Measurements from ENCODE around the gene ODC1.
"Not testable (repeated sequence)": the region's sequence is repeated elsewhere in the genome, so short reads cannot be mapped to it uniquely, and the experiment has no call there.

Gene ODC1

GRCh38 chr2:10477443-10478297 lies 29.5 kb upstream of the ODC1 start:
- DNase-seq, result no peak

GRCh38 chr2:10476723-10477442 lies 28.8 kb upstream of the ODC1 start:
- no peak for DNase-seq

DNA sequence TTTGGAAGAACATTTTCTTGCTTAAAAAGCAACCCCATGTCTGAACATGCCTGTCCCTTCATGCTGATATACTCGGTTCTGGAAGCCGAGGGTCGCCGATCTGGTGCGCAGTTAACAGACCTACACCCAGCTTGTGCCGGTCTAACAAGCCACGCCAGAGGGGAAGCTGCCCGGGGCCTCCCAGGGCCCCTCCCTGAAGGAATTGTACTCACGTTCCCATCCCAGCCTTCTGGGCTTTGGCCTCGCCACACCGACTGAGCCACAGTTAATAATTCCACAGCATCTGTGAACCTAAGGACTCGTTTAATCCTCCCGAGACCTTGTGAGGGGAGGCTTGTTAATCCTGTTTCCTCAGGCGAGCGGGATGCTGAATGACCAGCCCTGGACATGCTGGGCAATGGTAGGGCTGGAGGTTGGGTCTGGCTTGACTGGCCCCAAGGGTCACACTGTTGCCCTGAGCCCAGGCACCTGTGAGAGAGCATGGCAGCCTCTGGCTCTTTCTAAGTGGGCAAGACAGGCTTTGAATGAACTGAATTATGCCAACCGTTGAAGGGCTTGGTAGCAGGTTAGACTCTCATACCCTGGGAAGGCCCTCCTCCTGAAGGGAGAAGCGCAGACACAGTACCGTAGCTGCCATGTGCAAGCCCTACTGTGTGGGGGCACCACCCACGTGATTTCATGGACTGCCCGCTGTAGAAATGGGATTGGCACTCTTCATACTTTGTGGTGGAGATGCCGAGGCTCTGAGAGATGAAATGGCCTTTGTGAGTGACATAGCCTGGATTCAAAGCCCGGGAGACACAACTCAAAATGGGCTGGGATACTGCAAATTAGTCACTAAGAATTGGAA lies 27.9 kb upstream of the ODC1 start:
- DNase-seq, result peak; percentile 72 to 88

- no peak for DNase-seq
Measured at GRCh38 chr2:10475221-10475722, 27.1 kb upstream of the ODC1 start.

DNA sequence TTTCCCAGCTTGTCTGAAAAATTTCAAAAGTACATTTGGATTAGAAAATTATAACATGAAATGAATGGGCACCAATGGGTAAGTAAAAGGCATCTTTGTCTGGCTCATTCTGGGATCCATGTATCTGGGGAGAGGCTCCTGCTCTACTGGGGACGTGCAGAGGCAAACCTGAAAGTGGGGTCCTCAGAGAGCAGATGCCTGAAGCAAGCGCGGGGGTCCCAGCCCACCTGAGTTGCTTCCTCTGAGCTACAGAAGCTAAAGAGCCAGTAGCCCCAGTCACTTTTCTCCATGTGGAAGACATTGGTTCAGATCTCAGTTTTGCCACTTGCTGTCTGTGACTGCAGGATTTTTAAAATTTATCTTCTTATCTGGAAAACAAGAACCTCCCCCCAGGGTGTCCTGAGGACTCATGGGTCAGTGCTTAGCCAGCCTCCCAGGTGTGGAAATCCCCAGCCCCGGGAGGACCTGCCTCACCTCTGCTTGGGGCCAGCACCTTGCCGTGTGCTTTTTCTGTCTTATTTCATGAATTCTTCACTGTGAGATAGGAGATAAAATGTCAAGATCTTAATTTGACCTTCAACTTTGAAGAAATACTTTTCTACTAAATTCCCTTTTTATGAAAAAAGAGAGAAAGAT lies 25.1 kb upstream of the ODC1 start:
- DNase-seq, result no peak

DNA sequence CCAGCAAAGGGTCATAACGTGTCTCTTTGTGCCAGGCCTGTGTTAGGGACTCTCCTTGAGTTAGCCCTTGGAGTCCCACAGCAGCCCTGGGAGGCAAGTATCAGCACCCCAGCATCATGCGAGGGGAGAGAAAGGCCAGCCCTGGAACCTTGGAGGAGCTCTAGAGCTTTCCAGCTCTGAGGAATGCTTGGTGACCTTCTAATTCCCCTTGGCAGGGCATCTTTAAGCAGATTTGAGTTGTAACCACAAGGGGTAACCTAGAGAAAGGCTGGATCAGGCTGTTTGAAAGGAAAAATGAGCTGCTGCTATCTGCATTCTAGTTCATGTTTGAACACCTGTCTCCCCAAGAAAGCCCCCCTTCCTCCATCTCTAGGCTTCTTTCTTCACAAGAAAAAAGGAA lies 23.8 kb upstream of the ODC1 start:
- DNase-seq, result no peak

DNA sequence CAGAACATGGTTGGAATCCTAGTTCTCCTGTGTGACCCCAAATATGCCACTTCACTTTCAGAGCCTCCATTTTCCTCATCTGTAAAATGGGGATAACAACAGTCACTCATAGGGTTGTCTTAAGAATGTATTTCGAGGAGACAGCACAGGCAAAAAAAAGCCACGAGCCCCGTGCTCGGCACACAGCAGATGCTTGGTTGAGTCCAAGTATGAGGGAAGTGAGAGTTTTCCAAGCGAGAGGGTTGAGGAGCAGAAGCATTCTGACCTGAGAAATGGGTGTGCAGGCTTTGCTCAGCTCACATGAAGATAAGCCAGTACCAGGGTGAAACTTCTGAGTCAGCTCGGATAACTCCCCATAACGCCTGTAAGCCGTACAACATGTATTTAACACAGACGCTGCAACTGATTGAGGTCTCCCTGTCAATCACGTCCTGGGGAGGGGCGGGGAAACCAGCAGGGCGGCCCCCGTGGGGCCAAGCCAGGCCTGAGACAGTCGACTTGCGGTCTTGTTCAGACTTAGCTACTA lies 23.0 kb upstream of the ODC1 start:
- no peak for DNase-seq

- peak in 1 of 2 experiments; percentile 42 for DNase-seq
Measured at GRCh38 chr2:10469955-10470608, 22.0 kb upstream of the ODC1 start.

GRCh38 chr2:10469301-10469700 lies 21.2 kb upstream of the ODC1 start:
- no peak for DNase-seq

DNA sequence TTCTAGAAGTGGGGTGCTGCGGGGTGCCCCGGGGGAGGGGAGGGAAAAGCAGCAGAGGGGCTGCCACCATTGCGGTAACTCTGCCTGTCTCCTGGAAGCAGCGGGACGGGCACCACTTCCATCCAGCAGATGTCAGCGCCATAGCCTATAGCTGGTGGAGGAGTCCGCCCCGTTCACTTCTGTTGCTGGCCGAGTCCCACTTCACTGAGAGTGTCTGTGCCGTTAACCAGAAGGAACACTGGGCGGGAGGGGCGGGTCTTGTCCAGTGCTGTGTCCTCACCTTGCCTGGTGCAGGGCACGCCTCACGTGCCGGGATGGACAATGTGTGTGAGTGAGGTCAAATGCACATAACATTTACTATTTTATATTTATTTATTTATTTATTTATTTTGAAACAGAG lies 19.3 kb upstream of the ODC1 start:
- no peak for DNase-seq

- DNase-seq, result no peak
Measured at GRCh38 chr2:10466801-10467200, 18.7 kb upstream of the ODC1 start.

DNA sequence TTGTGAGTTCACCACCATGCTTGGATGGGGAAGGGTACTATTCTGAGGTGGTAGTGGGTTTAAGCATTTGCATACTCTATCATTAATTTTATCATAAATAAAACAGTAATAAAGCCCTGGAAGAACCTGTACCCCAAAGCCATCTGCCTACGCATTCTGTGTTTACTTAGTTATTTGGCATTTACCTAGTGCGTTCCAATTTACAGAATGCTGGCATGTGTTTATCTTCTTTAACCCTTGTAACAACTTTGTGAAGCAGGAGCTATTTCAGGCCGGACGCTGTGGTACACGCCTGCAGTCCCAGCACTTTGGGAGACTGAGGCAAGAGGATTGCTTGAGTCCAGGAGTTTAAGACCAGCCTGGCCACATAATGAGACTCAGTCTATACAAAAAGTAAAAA lies 17.8 kb upstream of the ODC1 start:
- no peak for DNase-seq

- no peak for DNase-seq
Measured at GRCh38 chr2:10462178-10463083, 14.3 kb upstream of the ODC1 start.

GRCh38 chr2:10460366-10460796 lies 12.3 kb upstream of the ODC1 start:
- DNase-seq, result no peak

DNA sequence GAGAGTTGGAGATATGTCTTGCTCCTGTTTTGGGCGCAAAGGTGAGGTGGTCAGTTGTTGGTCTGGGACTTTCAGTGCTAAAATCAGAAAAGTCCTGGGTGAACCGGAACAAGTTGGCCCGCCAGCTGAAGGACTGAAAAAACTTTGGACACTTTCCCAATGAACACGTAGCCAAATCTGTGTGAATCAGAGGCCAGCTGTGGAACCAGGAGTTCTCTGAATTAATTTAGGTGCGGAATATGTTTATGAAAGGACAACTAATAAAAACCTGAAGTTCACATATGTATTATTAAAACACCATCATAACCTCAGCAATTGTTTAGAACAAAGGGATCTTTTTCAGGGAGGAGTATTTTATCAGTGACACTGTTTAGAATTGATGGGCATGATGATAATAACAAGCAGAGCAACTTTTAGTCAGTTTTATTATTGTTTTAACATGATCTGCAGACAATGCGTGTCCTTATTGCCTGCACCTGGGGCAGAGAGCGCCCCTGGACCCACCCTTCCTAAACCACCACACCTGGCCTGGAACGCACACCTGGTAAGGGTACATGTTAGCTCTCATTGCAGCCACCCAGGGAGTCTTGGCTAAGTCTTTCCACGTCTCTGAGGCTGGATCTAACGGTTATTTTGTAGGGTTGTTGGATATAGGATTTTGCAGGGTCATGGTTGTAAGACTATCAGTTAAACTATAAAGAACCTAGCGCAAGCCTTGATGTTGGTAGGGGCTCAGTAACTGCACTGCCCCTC lies 9.9 kb upstream of the ODC1 start:
- DNase-seq, result no peak

DNA sequence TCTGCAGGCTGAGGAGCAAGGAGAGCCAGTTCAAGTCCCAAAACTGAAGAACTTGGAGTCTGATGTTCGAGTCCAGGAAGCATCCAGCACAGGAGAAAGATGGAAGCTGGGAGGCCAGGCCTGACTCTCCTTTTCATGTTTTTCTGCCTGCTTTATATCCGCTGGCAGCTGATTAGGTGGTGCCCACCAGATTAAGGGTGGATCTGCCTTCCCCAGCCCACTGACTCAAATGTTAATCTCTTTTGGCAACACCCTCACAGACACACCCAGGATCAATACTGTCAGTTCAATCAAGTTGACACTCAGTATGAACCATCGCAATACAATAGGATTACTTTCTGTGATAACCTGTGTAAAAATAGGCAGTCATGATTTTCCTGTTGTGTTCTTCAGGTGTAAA lies 9.1 kb upstream of the ODC1 start:
- not testable (repeated sequence) for DNase-seq

DNA sequence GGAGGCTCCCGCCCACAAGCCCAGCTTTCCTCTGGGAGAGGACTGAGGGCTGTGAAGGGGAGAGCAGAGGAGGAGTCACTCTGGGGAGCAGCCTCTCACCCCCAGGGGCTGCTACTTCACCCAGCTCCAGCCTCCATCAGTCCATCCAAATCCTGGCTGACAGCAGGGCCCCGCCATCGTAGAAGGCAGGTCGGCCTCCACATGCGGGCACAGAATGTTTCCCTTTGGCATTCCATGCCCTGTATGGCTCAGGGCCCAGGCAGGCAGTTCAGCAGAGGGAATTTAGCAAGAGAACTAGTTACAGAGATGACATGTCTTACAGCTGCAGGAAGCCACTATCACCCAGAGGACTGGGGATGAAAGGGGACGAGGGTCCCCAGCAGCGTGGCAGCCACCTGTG lies 6.4 kb upstream of the ODC1 start:
- DNase-seq, result no peak

DNA sequence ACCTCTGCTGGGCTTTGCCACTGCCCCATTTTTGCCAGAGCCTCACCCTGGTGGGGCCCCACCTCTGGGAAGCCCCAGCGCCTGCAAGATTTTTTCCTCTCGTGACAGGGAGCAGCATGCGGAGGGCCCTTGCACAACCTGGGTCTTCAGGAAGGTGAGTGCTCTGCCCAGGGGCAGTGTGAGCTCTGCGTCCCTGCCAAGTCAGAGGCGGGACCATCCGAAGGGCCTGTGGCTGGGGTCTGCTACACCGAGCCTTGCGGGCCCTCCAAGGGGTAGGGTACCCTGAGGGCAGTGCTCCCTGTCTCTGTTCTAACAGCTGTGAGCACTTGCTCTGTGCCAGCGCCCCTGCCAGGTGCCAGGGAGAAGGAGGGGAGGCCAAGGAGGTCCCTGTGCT lies 5.8 kb upstream of the ODC1 start:
- no peak for DNase-seq

DNA sequence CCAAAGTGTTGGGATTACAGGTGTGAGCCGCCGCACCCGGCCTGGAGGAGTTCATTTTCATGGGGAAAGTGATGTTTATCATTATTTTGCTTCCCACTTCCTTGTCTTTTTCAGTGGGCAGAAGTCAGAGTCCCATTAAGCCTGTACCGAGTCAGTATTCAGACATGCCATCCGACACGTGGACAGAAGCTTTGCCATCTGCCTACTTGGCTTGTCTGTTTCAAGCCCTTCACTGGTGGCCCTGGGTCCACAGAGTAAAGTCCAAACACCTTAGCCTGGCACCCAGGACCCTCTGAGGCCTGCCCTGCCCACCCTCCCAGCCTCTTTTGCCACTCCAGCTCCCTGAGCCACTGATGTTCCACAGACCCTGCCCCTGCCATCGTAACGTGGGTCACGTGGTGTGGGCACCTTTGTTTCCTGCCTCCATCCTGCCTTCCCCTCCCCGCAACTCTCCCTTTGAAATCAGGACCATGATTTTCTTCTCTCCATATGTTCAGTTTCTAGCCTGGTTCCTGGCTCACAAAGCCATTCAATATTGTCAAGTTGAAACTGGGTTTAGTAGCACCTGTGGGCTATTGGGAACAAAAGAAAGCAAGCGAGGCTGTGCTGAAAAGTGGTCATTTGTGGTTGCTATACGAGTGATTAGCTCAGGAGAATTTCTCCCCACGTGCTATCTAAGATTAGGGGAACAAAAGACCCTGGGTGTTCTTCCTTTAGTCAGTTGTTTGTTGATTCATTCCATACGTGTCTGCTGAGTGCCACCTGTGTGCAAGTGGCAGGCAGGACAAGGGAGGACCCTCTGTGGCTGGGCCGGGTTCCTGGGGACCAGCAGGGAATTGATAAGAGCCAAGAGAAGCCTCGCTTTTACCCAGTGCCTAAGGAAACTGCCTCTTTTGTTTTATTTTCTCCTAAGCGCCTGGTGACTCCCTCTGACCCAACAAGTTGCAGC lies 5.1 kb upstream of the ODC1 start:
- DNase-seq, result peak in 1 of 2 experiments; percentile 39
